Heart left ventricle (tissue), 16 donors: ENCODE measurements around the gene ELMO2. TPM values are rescaled to one million over a fixed set of nuclear protein-coding genes. Genes with fewer than 3 reads are reported as not detected.

Experiments used
- ATAC-seq, 4 donors: fragments of 200-7000 bp; cut with Tn5 transposase; one replicate each; pipeline ENCODE4 v1.9.1; 2020 to 2022; ENCODE audit warnings: moderate library complexity in 4 of 4, mild to moderate bottlenecking in 3 of 4, moderate number of reproducible peaks in 1 of 4
- DNase-seq, 5 donors: peaks; one replicate each; pipeline ENCODE4 v3.0.0-alpha.2; 2020
- H3K27ac ChIP-seq, 12 donors: fragments of 200-600 bp; sonication (generic) in 4 of 12; one replicate each; pipeline versions ENCODE4 v1.5.0 to v1.8.0; 2016 to 2022; ENCODE audit warnings: mild to moderate bottlenecking in 2 of 12
- H3K27me3 ChIP-seq, 9 donors: fragments of 200-600 bp; sonication (generic) in 2 of 9; one replicate each; pipeline versions ENCODE4 v1.5.1 to v1.8.0; 2016 to 2022; ENCODE audit warnings: mild to moderate bottlenecking in 3 of 9
- H3K36me3 ChIP-seq, 9 donors: fragments of 200-600 bp; sonication (generic) in 2 of 9; one replicate each; pipeline versions ENCODE4 v1.5.0 to v1.8.0; 2018 to 2022; ENCODE audit warnings: mild to moderate bottlenecking in 2 of 9
- H3K4me1 ChIP-seq, 12 donors: fragments of 200-600 bp; sonication (generic) in 4 of 12; one replicate each; pipeline versions ENCODE4 v1.5.0 to v1.8.0; 2016 to 2022; ENCODE audit warnings: mild to moderate bottlenecking in 3 of 12
- H3K4me3 ChIP-seq, 12 donors: fragments of 200-600 bp; sonication (generic) in 4 of 12; one replicate each; pipeline versions ENCODE4 v1.5.0 to v1.8.0; 2017 to 2022; ENCODE audit warnings: mild to moderate bottlenecking in 9 of 12, moderate library complexity in 4 of 12
- H3K9me3 ChIP-seq, 12 donors: fragments of 200-600 bp; sonication (generic) in 4 of 12; one replicate each; pipeline versions ENCODE4 v1.5.0 to v1.8.0; 2016 to 2022; ENCODE audit warnings: mild to moderate bottlenecking in 1 of 12
- CTCF ChIP-seq, 12 donors: fragments of 200-600 bp; sonication (generic) in 4 of 12; IDR thresholded peaks; one replicate each; pipeline versions ENCODE4 v1.5.0 to v1.8.0; 2018 to 2022; ENCODE audit warnings: antibody characterized with exemption in 12 of 12, mild to moderate bottlenecking in 5 of 12
- POLR2A ChIP-seq, 2 donors: fragments of 450-650 bp; IDR thresholded peaks; one replicate each; pipeline ENCODE4 v1.6.1; 2017; ENCODE audit warnings: antibody characterized with exemption in 2 of 2, mild to moderate bottlenecking in 2 of 2, moderate library complexity in 2 of 2
- WGBS, 4 donors: extraction: QIAGEN DNeasy Blood & Tissue Kit in 2 of 4; methylation state at CpG; one replicate each; pipeline versions ENCODE4 v1.1.5 to v1.1.7; 2013 to 2018; 5-methylcytosine and 5-hydroxymethylcytosine counted together
- intact Hi-C, 10 donors: fragments of 100-400 bp; cut with DNase I; formaldehyde crosslinking; loops; one replicate each; pipeline versions ENCODE4 v1.11.1 to v1.14.2; 2022
- polyA plus RNA-seq, 2 donors: library from polyadenylated mRNA; stranded (reverse); fragments of 200-250 nt; gene quantifications; one replicate each; pipeline ENCODE4 v1.2.3, GENCODE V29; 2013
- total RNA-seq, 9 donors: library from RNA; depleted of rRNA in 2 of 9; stranded (reverse); fragments of >200 nt in 2 of 9; fragmentation: NEBNext Ultra II Directional in 3 of 9; extraction: Animal tissue kit (Norgen Biotek cat#: 25700) in 3 of 9; gene quantifications; one replicate each; pipeline versions ENCODE4 v1.1.0 to v1.2.4, GENCODE V29; 2016 to 2023
- donor health status: ischemic (EF 13 %, LVEDD 7.1; RV severe dilation, severe dysfunction).
- donor health status: healthy with polysubstance abuse.
- donor health status: DM: no; HTN: yes; CAD: no.
- donor health status: DM: no; HTN: no; CAD: no.
- donor health status: ischemic (EF 25% LVEDD 6.9; RV normal size, moderate dysfunction).
- donor health status: ischemic (EF 25% LVEDD 5.7; RV mildly dilated, moderate dysfunction).
- donor health status: healthy.
- donor health status: DM: yes; HTN: yes; CAD: no.
- donor health status: ischemic (EF 35%, LVEDD 5.7; RV mildly dilated, moderate dysfunction).
- donor health status: nonischemic (EF 11% LVEDD 7.7; RV severe dilation, severe dysfunction).
- donor health status: DM: yes; HTN: yes; CAD: no.
- donor health status: PGD.
- donor health status: ischemic (EF 29% LVEDD 5.4; RV normal size, mild dysfunction).
- donor health status: nonischemic (EF 23%, LVEDD 6.1; RV moderate dilation, normal function).

ELMO2 gene
- total and polyA plus RNA-seq, 11 donors, result 14.6 to 57.5 (median 33.6) TPM

DNA sequence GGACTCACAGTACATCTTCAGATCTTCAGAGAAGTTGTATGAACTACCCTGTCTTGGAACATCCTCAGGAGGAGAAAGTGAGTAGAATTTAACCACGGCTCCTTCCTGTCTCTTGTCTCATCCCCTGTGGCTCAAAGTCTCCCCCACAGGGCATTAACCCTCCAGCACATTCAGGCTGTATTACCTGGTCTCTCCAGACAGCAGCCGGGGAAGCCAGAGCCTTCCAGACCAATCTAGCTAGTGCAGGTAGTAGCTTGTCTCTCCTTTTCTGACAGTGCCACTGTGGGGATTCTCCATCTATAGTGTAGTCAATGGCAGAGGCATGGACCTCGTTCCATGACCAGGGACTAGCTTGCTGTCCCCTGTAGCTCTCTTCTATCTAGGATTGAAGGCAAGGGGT, 16.9 kb upstream of the ELMO2 start:
- Histone ChIP-seq H3K27ac (no peak overlapping the region), H3K9me3 (no peaks in the 10 kb centered on the region), H3K4me1 (no peaks in the 10 kb centered on the region), H3K4me3 (no peak overlapping the region), H3K36me3 (no peaks in the 10 kb centered on the region), H3K27me3 (peaks cover 0 to 63% (median 7%) of the 10 kb centered on the region in 9 donors)
- ATAC-seq, result no peak
- no peak for DNase-seq
- WGBS, 4 donors, result 39 to 60% (median 47%) methylated on average over 2 to 3 of the region's 3 CpGs
- TF ChIP-seq CTCF (IDR thresholded peaks at IDR 0.05) (no peak), POLR2A (IDR thresholded peaks at IDR 0.05) (no peak)
- intact Hi-C loops, result no loop called here

DNA sequence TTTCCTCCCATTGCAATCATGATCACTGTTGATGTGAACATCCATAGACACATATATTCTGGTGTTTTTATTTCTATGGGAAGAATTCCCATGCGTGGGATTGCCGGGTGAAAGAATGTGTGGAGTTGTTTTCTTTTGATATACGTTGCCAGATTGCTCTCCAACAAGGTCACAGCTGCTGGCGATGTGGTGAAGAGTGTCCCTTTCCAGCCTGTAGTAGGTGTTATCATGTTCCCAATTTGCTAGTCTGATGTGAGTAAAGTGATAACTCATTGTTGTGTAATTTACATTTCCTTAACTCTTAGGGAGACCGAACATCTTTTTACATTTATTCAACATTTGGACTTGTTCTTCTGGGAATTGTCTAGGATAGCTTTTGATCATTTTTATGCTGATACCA, 14.5 kb upstream of the ELMO2 start:
- Histone ChIP-seq H3K36me3 (no peaks in the 10 kb centered on the region), H3K27ac (no peak overlapping the region), H3K9me3 (peaks cover 0 to 5% (median 0%) of the 10 kb centered on the region in 12 donors), H3K4me1 (no peaks in the 10 kb centered on the region), H3K4me3 (no peak overlapping the region), H3K27me3 (peaks cover 0 to 44% (median 1%) of the 10 kb centered on the region in 9 donors)
- WGBS, 4 donors, result 14 to 24% (median 18%) methylated on average over 5 of the region's 5 CpGs
- TF ChIP-seq POLR2A (IDR thresholded peaks at IDR 0.05), result no peak
- TF ChIP-seq CTCF (IDR thresholded peaks at IDR 0.05), result no peak
- intact Hi-C loops, result no loop called here
- DNase-seq (no peak), ATAC-seq (no peak)

GRCh38 chr20:46419882-46420281, 13.5 kb upstream of the ELMO2 start:
- Histone ChIP-seq H3K4me3 (no peak overlapping the region), H3K27ac (no peak overlapping the region), H3K9me3 (peaks cover 0 to 5% (median 0%) of the 10 kb centered on the region in 12 donors), H3K36me3 (no peaks in the 10 kb centered on the region), H3K27me3 (peaks cover 0 to 39% (median 0%) of the 10 kb centered on the region in 9 donors), H3K4me1 (no peaks in the 10 kb centered on the region)
- DNase-seq, result no peak
- TF ChIP-seq CTCF (IDR thresholded peaks at IDR 0.05) (no peak), POLR2A (IDR thresholded peaks at IDR 0.05) (no peak)
- ATAC-seq, result no peak
- WGBS, 4 donors, result 69 to 81% (median 77%) methylated on average over 1 of the region's 1 CpG
- intact Hi-C loops, result no loop called here

DNA sequence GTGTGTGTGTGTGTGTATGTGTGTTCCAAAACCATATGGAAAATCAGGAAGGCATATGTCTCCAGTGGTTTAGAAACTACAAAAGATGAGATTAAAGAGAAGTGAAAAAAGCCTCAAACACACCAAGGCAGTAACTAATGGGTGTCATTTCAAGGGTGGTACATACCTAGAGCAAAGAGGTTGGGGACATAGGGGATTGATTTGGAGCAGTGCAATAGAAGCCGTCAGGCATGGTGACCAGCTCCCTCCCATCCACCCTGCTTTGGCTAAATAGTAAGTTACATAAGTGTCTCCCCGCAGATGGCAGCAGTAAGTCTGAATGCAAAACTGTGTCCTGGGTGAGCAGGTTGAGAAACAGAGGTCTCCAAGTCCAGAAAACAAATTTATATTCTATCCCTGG, 10.4 kb upstream of the ELMO2 start:
- intact Hi-C loops, result no loop called here
- TF ChIP-seq POLR2A (IDR thresholded peaks at IDR 0.05) (no peak), CTCF (IDR thresholded peaks at IDR 0.05) (no peak)

More for the DNA sequence above, 10.4 kb upstream of the ELMO2 start:
- no peaks in the 10 kb centered on the region for H3K36me3 ChIP-seq
- no peak for ATAC-seq
- H3K27ac ChIP-seq, result no peak overlapping the region
- H3K4me3 ChIP-seq, result no peak overlapping the region
- H3K9me3 ChIP-seq, result peaks cover 0 to 5% (median 0%) of the 10 kb centered on the region in 12 donors
- H3K27me3 ChIP-seq, result peaks cover 0 to 14% (median 0%) of the 10 kb centered on the region in 9 donors
- 70 to 75% (median 74%) methylated on average over 2 of the region's 2 CpGs for WGBS, 4 donors
- DNase-seq, result no peak
- H3K4me1 ChIP-seq, result no peaks in the 10 kb centered on the region
